Caco-2 (cell line): Measurements from ENCODE around the gene SPATC1L. TPM values are rescaled to one million over a fixed set of nuclear protein-coding genes. Genes with fewer than 3 reads are reported as not detected.

Source experiments
- BruUV-seq: library from RNA; stranded (reverse); fragments of 400-500 nt; replicated peaks from 2 replicates; lab custom pipeline; 2021; lab: Mats Ljungman, UMichigan
- CTCF ChIA-PET: fragments of 300-600 bp; sonication (Branson Sonifier 250); formaldehyde crosslinking; loops from one replicate; lab custom pipeline; 2022; ENCODE audit warnings: antibody characterized with exemption; lab: Charles Lee
- POLR2A ChIA-PET: fragments of 300-600 bp; sonication (Branson Sonifier 250); formaldehyde crosslinking; loops from one replicate; lab custom pipeline; 2022; ENCODE audit warnings: antibody characterized with exemption; lab: Charles Lee
- DNase-seq, 2 experiments: peaks; one replicate each; pipeline versions ENCODE4 v3.0.0 to v3.0.0-alpha.2; 2020 to 2022
- H3K27me3 ChIP-seq: replicated peaks from 2 replicates; pipeline ENCODE4 v1.6.0; 2011; ENCODE audit warnings: low read length; ENCODE audit not compliant: control insufficient read depth, insufficient read depth
- H3K36me3 ChIP-seq: 2 replicates; pipeline ENCODE4 v1.5.1; 2011; ENCODE audit warnings: low read length; ENCODE audit not compliant: control insufficient read depth, insufficient read depth
- H3K4me1 ChIP-seq: fragments of 250-450 bp; sonication (Bioruptor Pico); 2 replicates; pipeline ENCODE4 v1.5.1; 2020; ENCODE audit warnings: mild to moderate bottlenecking
- H3K4me3 ChIP-seq: 2 replicates; pipeline ENCODE4 v1.5.1; 2011; ENCODE audit warnings: low read depth, mild to moderate bottlenecking, control low read depth, low read length
- H3K9me3 ChIP-seq: fragments of 250-450 bp; sonication (Bioruptor Pico); 2 replicates; pipeline ENCODE4 v1.5.1; 2020; ENCODE audit warnings: mild to moderate bottlenecking, moderate library complexity
- H3K27ac Mint-ChIP-seq: one replicate; pipeline ENCODE4 v1.8.0; 2022; ENCODE audit warnings: mixed read lengths; ENCODE audit not compliant: unreplicated experiment
- H3K27me3 Mint-ChIP-seq: one replicate; pipeline ENCODE4 v1.8.0; 2022; ENCODE audit warnings: mixed read lengths; ENCODE audit not compliant: insufficient read depth, unreplicated experiment
- H3K36me3 Mint-ChIP-seq: one replicate; pipeline ENCODE4 v1.8.0; 2022; ENCODE audit warnings: mild to moderate bottlenecking, mixed read lengths; ENCODE audit not compliant: insufficient read depth, unreplicated experiment
- H3K4me1 Mint-ChIP-seq: one replicate; pipeline ENCODE4 v1.8.0; 2022; ENCODE audit warnings: low read depth, mixed read lengths; ENCODE audit not compliant: unreplicated experiment
- H3K4me3 Mint-ChIP-seq: one replicate; pipeline ENCODE4 v1.8.0; 2022; ENCODE audit warnings: mild to moderate bottlenecking, moderate library complexity, mixed read lengths; ENCODE audit not compliant: unreplicated experiment
- H3K9me3 Mint-ChIP-seq: one replicate; pipeline ENCODE4 v1.8.0; 2022; ENCODE audit warnings: mixed read lengths; ENCODE audit not compliant: unreplicated experiment
- CTCF ChIP-seq, 2 experiments: fragments of 200-600 bp in 1 of 2; IDR thresholded peaks; 1 replicate in 1 of 2; 2 replicates in 1 of 2; pipeline versions ENCODE4 v1.5.1 to v1.8.0; 2011 to 2022; ENCODE audit warnings: antibody characterized with exemption in 1 of 2, control low read depth in 1 of 2, inconsistent platforms in 1 of 2, low read depth in 1 of 2, low read length in 1 of 2, mild to moderate bottlenecking in 1 of 2, moderate library complexity in 1 of 2; ENCODE audit not compliant: insufficient read depth in 1 of 2, severe bottlenecking in 1 of 2, unreplicated experiment in 1 of 2
- intact Hi-C: fragments of 100-400 bp; cut with micrococcal nuclease; formaldehyde crosslinking; loops from one replicate; pipeline ENCODE4 v1.10.0; 2022; ENCODE audit not compliant: unreplicated experiment
- total RNA-seq: library from RNA; stranded (reverse); gene quantifications from 2 replicates; pipeline ENCODE4 v1.2.3, GENCODE V29; 2022

SPATC1L gene
- total RNA-seq, 1 experiment from 2014 or later: 3.1 TPM

- H3K4me1 Mint-ChIP-seq: no peaks in the 10 kb centered on the region
- intact Hi-C loops: no loop called here
- no peaks in the 10 kb centered on the region for H3K36me3 ChIP-seq
- POLR2A ChIA-PET: no interaction called here
- CTCF ChIA-PET: no interaction called here
- DNase-seq: no peak
- H3K4me1 ChIP-seq: no peaks in the 10 kb centered on the region
- H3K27me3 Mint-ChIP-seq: no peaks in the 10 kb centered on the region
- H3K27ac Mint-ChIP-seq: no peak overlapping the region
- no peak overlapping the region for H3K4me3 ChIP-seq
- no peak overlapping the region for H3K4me3 Mint-ChIP-seq
- TF ChIP-seq CTCF (IDR thresholded peaks at IDR 0.05; ENCODE audit: insufficient read depth in 1 of 2, low read depth in 1 of 2, low read length in 1 of 2, severe bottlenecking in 1 of 2, unreplicated experiment in 1 of 2): no peak
- H3K27me3 ChIP-seq: no peaks in the 10 kb centered on the region
- no peaks in the 10 kb centered on the region for H3K36me3 Mint-ChIP-seq
- no peaks in the 10 kb centered on the region for H3K9me3 ChIP-seq
- no peaks in the 10 kb centered on the region for H3K9me3 Mint-ChIP-seq
- no TSS peak for BruUV-seq
These were observed 52.7 kb downstream of the SPATC1L start for GRCh38 chr21:46131588-46131837.

- Mint-ChIP-seq H3K36me3 (no peaks in the 10 kb centered on the region), H3K4me1 (no peaks in the 10 kb centered on the region), H3K4me3 (no peak overlapping the region), H3K27ac (no peak overlapping the region), H3K27me3 (no peaks in the 10 kb centered on the region), H3K9me3 (no peaks in the 10 kb centered on the region)
- Histone ChIP-seq H3K9me3 (no peaks in the 10 kb centered on the region), H3K36me3 (no peaks in the 10 kb centered on the region), H3K4me3 (no peak overlapping the region), H3K4me1 (no peaks in the 10 kb centered on the region), H3K27me3 (no peaks in the 10 kb centered on the region)
- ChIA-PET CTCF (no interaction called here), POLR2A (interaction anchor here (0.6 kb wide), 1 partner anchor 101 kb away, joined by 4 read pairs; no protein-coding TSS in a partner anchor)
- TF ChIP-seq CTCF (IDR thresholded peaks at IDR 0.05; ENCODE audit: insufficient read depth in 1 of 2, low read depth in 1 of 2, low read length in 1 of 2, severe bottlenecking in 1 of 2, unreplicated experiment in 1 of 2): no peak
- intact Hi-C loops: no loop called here
- BruUV-seq: no TSS peak
- DNase-seq: no peak
These were observed 53.2 kb downstream of the SPATC1L start for GRCh38 chr21:46130831-46131587.

GRCh38 chr21:46129846-46130651 lies 54.2 kb downstream of the SPATC1L start:
- no peak overlapping the region for H3K27ac Mint-ChIP-seq

More at GRCh38 chr21:46129846-46130651, 54.2 kb downstream of the SPATC1L start:
- ChIA-PET POLR2A (interaction anchor here (0.6 kb wide), 1 partner anchor 100 kb away, joined by 4 read pairs; no protein-coding TSS in a partner anchor), CTCF (interaction anchor here (0.6 to 2.7 kb wide), 2 partner anchors 13 to 29 kb away, joined by 6 to 7 read pairs; no protein-coding TSS in a partner anchor)
- intact Hi-C loops: no loop called here
- Histone ChIP-seq H3K36me3 (no peaks in the 10 kb centered on the region), H3K9me3 (no peaks in the 10 kb centered on the region), H3K4me1 (no peaks in the 10 kb centered on the region), H3K4me3 (no peak overlapping the region), H3K27me3 (no peaks in the 10 kb centered on the region)
- no peaks in the 10 kb centered on the region for H3K4me1 Mint-ChIP-seq
- no peak overlapping the region for H3K4me3 Mint-ChIP-seq
- no TSS peak for BruUV-seq
- H3K27me3 Mint-ChIP-seq: no peaks in the 10 kb centered on the region
- TF ChIP-seq CTCF (IDR thresholded peaks at IDR 0.05; ENCODE audit: insufficient read depth in 1 of 2, low read depth in 1 of 2, low read length in 1 of 2, severe bottlenecking in 1 of 2, unreplicated experiment in 1 of 2): no peak
- no peaks in the 10 kb centered on the region for H3K36me3 Mint-ChIP-seq
- no peak for DNase-seq
- H3K9me3 Mint-ChIP-seq: no peaks in the 10 kb centered on the region
